EH (cell line): ENCODE results near the gene TENT4A.

Source experiments
- DNase-seq: peaks from one replicate; pipeline ENCODE4 v3.0.0-alpha.2; 2015; ENCODE audit warnings: low read depth

TENT4A gene

DNA sequence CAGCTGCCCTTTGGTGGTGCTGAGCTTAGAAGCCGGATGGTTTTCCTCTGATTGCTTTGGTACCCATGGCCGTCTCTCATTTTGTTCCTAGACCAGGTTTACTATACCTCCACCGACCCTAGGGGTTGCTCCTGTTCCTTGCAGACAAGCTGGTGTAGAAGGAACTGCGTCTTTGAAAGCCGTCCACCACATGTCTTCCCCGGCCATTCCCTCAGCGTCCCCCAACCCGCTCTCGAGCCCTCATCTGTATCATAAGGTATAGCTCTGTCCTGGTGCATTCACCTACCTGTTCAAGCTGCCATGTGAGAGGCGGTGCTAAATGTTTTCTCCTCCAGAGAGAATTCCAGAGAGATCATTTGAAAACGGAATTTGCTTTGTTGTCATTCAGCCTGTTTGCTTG lies 39.5 kb downstream of the TENT4A start:
- no peak for DNase-seq

DNA sequence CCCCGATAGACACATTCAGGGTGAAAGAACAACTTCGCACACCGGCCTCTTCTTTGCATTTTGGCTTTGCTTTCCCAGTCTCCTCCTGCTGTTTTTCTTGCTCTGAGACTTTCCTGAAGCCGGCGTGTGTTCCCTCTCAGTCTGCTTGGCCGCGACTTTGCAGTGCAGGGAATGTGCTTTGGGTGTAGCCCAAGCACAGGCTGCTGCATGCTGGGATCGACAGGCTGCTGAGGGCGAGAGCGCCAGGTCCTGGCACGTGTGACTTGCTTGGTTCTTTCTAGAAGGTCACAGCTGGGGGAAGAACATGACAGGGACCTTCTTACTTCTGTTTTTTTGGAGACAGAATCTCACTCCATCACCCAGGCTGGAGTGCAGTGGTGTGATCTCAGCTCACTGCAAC lies 40.6 kb downstream of the TENT4A start:
- DNase-seq = no peak

DNA sequence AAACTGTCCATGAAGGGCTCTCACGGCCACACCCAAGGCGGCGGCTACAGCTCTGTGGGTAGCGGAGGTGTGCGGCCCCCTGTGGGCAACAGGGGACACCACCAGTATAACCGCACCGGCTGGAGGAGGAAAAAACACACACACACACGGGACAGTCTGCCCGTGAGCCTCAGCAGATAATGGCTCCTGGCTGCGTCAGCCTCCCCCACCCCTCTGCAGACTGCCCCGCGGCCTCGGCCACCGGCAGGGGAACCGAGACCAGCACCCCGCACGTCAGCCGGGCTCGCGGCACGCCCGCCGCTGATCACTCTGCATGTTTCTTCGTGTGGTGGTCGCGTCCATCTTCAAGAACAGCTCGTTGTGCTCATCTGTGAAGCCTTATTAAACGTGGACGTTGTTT lies 41.5 kb downstream of the TENT4A start:
- no peak for DNase-seq

DNA sequence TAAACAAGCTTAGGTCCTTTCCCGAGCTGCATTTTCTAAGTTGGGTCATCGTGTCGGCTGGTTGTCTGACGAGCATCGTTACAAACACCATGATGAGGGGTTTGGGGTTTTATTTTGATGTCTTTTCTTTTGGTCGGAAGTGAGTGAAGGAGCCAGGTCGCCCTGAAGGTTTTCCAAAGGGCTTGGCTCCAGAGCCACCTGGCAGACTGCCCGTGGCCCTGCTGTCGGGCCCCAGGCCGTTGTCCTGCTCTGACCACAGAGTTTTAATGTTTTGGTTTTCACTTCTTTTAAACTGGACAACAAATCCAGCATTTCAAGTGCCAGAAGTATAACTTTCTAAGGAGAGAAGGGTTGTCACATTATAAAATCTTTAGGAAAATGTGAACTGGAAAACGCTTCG lies 42.3 kb downstream of the TENT4A start:
- no peak for DNase-seq

DNA sequence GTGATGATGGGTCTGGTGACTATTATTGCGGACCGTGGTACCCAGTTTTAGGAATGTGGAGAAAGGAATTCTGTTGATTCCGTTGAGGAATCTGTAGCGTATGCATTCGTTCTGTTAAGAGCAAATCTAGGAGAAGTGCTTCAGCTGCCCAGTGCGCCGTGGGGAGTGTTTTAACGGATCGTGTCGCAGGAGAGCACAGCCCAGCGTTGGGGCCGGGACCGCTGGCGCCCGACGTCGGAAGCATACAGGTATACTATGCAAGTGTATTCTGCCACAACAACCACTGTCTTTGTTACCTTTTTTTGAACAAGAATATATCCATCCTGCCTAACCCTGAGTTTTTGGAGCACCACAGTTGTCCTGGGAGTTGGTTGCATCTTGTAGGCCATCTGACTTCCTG lies 42.7 kb downstream of the TENT4A start:
- no peak for DNase-seq

DNA sequence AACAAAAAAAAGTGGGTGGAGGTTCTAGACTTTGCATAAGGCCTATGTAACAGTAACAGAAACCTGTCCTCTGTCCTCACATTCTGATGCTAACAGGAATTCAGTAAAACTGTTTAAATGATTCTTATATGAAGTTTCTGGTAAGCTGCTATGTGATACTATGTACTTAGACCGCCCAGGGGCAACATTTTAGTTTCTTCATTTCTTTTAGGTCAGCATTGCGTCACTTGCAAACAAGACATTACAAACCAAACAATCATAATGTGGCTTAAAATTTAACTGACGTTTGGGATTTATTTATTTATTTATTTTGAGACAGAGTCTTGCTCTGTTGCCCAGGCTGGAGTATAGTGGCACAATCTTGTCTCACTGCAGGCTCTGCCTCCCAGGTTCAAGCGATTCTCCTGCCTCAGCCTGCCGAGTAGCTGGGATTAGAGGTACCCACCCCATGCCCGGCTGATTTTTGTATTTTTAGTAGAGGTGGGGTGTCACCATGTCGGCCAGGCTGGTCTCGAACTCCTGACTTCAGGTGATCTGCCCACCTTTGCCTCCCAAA lies 44.3 kb downstream of the TENT4A start:
- no peak for DNase-seq

DNA sequence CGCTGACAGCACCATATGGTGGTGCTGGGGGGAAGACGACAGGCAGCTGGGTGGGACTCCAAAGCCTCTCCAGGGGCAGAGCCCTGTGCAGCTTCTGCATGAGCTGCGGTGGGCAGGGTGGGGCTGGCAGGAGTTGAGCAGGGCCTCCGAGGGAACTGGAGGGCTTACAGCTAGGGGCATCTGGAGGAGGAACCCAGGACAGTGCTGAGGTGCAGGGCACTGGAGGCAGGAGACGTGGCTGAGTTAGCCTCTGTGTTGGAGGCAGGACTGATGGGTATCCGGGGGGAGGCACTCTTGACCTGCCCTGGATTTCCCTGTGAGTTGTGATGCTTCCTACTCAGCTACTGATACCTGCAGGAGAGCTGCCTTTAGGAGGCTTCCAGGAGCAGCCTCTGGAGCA lies 45.0 kb downstream of the TENT4A start:
- no peak for DNase-seq

DNA sequence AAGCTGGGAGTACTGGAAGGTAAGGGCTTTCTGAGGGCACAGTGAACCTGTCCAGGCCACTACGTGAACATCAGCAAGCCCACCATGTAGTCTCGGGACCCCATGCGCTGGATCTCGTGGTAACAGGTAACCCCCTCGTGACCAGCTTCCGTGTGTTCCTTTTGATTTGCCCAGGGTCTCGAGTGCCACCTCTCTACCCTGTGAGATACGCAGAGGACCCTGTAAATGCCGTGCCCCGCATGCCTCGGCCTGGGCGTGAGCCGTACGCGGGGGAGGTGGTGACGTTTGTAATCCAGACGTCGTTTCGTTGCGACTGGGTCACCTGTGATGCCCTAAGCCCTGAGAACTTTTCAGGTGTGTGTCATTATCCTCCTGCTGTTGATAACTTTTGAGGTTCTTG lies 45.5 kb downstream of the TENT4A start:
- DNase-seq = no peak

DNA sequence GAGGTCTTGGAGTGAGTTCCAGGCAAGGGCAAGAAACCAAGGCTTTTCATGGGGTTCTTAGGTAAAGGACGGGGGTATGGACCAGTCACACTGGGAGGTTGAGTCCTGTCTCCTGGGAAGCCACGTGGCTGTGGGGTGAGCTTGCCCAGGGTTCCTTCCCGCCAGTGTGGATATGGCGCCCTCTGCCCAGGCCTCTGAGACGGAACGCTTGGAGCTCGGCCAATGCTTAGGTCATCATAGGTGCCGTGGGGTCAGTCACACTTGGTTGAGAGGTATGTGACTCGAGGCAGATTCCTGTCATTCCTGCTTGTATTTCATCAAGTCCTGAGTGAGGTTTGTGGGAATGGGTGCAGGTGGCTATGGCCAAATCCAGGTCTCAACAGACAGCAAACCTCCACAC lies 46.2 kb downstream of the TENT4A start:
- DNase-seq = peak; percentile 20

DNA sequence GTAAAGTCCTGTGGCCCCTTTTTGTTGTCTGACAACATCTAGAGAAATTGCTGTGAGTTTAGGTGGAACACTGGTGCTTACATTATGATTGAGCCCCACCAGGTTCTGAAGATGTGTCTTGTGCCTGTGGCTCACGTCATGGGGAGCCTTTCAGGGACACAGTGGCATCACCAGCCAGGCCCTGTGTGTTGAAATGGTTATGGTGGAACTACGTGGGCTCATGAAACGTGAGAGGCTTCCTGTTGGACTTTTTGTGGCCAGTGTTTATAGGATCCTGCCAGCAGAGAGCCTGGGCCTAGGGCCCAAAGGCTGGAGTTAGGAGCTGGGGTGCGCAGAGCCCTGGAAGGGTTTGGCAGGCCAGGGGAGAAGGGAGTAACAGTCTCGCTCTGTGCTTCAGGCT lies 46.8 kb downstream of the TENT4A start:
- DNase-seq = no peak

DNA sequence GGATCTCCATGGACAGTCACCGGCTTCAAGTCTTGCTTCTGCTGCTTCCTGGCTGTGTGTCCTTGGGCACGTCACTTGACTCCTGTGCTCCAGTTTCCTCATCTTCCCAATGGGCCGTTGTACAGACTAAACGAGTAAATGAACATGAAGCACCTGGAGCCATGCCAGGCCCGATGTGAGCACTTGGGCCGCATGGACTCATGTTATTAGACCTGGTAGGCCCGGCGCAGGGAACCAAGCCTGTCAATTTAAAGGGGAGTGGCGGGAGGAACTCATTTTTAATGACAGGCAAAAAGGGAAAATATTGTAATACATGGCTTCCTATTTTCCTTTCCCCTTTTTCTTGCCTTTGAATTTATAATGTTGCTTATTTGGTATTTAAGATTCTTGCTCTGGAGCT lies 47.5 kb downstream of the TENT4A start:
- no peak for DNase-seq

DNA sequence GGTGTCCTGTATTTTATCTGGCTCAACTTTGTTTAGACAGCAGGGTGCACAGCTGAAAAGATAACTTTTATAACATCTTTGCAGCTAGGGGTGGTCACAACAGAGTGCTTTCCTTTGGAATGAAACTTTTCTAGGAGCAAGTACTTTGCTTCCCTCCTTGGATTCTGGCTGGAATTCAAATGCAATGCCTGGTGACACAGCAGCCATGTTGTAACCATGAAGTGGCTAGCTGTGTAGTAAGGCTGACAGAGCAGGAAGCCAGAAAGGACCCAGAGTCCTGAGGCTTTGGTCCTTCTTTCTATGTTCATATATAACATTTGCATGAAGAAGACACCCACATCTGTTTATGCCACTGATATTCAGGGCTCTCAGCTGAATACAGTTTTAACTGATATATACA lies 48.1 kb downstream of the TENT4A start:
- no peak for DNase-seq

DNA sequence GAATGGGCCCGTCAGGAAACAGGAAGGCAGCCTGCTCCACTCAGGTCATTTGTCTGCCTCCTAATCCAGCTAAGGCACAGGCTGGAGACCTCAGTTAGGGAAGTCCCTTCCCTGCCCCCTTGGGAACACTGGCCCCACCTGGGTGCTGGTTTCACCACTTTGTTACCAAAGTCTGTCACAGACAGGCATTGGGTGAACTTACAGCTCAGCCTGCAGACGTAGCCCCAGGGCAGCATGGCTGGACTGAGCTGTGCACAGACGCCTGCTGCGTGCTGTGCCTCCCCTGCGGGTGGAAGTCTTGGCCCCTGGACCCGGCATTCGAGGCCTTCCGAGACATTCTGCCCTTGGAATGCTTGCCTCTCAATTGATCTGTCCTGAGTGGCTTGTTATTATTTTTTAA lies 48.9 kb downstream of the TENT4A start:
- DNase-seq = no peak

DNA sequence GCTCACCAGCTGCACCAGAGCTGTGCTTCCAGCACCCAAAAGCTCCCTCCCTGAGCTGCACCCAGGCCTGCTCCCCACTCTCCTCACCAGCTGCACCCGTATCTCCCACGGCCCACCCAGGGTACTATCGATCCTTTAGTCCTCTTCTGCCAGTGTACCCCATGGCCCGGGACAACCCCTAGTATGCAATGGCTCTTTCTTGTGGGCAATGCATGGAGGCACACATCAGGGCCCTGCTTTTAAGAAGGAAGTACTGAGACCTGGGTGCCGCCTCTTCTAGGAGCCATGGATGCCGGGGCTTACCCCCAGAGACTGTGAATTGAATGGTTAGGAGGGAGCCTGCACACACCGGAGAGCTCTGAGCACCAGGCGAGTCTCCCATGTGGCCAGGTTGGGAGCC lies 49.5 kb downstream of the TENT4A start:
- no peak for DNase-seq

DNA sequence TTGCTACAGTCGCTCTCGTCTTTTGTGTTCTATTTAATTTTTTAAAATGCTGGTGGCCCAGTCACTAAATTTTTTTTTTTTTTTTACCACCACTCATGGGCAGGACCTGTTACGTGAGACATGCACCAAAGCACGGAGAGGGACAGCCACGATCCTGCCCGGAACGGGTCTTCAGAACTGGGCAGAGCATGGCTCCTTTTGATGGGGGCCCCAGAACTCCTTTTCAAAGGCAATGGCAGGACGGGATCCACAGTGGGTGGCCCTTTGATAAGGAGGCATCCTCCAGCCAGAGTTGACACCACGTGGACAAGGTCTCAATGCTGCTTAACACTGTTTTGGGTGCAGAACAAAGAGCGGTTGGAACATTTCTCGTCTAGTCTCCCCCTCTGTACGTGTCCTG lies 50.0 kb downstream of the TENT4A start:
- no peak for DNase-seq

DNA sequence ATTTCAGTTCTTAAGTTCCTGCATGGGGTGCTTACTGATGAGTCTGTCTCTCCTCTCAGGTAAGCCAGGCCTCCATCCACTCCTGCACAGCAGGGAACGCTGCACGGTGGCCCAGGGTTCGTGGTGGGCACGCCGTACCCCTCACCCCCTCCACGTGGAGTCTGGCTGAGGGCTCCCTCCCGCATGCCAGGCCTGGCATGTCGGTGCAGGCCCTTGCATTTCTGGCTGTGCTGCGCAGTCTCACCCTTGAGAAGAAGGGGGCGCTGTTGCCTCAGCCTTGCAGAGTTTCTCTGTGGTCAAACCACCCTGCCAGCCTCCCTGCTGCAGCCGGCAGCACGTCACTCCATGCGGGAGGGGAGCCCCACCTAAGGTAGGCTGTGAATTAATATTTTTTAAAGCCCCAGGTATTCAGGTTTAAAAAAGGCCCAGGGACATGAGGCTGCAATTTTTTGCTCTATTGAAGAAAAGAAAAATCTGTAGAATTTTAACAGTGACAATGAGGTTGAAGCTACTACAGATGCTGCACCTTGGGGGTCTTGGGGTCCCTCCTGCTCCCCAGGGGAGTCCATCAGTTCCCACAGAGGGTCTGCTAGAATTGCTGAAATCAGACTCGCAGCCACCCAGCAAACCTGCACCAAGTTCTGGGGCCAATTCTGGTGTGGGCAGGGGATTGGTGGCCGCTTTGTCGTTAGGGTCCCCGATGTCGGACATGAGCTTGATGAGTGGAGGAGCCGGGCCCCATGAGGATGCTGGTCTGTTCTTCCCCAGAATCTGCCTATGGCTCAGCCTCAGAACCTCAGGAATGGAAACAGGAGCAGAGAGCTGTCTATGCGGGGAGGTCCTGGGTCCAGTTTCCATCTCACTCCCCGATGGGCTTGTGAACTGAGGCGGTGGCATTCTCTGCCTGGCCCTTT lies 52.6 kb downstream of the TENT4A start:
- peak; percentile 74 for DNase-seq

DNA sequence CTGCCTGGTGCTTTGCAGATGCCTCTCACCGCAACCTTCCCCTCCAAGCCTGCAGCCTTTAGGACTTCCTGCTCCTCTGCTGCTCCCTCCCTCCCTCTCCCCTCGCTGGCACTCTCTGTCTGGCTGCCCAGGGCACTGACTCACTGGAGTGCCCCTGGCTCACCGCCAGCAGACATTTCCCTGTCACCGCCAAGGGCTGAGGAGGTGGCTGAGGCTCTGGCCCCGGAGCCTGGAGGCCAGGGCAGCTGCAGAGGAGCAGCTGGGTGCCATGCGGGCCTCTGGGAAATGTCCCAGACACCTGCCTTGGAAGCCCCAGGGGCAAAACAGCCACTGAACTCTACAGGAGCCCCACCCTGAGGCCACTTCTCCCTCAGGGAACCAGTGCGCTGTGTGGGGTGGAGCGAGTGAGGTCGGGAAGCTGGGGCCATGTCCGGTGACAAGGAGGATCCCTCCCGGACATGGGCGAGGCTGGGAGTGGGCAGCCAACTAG lies 53.4 kb downstream of the TENT4A start:
- DNase-seq = peak; percentile 92

DNA sequence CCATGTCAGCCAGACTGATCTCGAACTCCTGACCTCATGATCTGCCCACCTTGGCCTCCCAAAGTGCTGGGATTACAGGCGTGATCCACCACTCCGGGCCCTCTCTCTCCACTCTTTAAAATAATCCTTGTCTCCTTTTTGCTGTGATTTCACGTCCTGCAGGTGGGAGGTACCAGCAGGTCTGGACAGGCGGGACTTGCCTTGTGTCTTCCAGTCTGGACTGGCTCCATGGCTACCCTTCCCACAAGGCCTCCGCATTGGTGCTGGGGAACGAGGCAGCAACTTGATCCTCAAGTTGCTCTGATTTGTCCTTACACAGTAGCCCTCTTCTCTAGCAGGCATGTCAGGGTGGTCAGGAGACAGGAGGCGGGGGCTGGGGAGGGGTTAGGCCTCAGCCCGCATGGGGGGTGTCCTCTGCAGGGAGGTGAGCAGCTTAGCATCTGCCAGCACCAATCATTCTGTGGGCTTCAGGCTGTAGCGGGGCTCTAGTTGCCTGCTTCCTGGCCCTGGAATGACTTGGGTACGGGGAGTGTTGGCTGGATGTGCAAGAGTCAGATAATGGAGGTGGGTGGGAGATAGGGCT lies 54.3 kb downstream of the TENT4A start:
- DNase-seq = no peak

DNA sequence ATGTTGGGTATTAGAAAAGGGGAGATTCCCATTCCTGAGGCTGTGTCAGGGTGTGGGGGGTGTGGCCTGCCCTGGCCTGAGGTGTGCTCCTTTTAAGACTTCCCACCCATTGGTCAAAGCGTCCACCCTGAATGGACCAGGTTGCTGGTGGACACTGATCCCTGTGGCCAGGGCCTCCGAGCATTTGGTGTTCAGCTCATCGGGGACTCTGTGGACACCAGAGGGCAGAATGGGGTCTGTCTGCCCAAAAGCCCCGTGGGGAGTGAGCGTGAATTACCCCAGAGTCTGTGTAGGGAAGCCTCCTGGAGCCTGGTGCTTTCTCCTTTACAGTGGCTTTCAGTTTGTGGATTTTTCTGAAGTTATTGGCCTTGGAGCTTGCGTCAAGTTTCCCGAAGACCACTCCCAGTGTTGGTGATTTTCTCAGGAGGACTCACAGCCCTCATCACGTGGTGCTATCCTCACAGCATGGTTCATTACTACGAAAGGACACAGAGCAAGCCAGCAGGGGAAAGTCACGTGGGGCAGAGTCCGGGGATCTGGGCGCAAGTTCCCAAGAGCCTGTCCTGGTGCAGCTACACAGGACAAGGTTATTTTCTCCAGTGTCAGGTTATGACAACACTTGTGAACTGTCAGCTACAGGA lies 55.5 kb downstream of the TENT4A start:
- DNase-seq = no peak

DNA sequence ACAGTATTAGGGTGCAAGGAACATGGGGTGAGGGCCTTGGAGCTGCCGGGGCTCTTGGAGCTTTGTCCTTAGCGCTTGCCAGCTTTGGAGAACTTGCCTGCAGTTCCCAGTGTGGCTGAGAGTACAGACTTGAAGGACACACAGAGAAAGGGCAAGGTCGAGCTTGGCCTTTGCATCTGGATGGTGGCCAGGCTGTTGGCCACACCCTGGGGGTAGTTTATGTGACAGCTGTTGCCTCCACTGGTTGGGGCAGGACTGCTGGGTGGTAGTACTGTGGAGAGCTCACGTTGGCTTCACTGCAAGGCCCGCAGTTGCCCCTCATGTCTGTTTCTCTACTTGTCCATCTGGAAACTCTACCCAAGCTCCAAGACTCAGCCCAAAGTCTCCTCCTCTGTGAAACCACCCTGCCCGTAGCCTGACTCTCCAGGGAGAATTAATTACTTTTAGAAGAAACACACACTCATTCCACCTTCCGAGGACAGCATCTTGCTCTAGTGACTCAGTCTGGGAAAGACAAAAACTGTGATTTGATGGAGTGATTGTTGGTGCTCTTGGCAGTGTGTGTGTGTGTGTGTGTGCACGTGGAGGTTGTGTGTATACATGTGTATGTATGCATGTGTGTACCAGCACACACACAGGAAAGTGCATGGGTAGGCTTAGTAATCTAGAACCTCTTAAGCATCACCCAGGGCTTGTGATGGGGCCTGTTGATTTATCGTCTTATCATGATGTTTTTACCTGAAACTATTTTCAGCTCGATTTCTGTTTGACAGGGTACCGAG lies 57.8 kb downstream of the TENT4A start:
- no peak for DNase-seq

DNA sequence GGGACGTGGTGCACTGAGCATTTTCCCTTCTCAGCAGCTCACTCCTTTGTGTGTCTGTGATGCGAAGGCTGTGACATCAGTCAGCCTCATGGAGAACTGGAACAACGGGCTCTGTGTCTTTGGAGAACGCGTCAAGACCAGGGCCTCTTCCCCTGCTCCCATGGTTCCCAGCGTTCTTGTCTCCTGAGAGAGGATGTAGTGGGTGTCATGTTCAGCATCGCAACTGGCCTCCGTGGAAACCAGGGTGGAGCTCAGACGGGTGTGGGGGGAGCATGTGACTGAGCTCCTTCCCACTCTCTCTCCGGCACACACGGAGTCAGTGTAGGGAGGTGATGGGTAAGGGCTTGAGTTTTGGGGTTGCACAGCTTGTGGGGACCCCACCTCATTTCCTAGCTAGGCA lies 59.7 kb downstream of the TENT4A start:
- no peak for DNase-seq
